Measurements from ENCODE around the gene C11orf86. TPM values are rescaled to one million over a fixed set of nuclear protein-coding genes. Genes with fewer than 3 reads are reported as not detected.

C11orf86 gene
- total RNA-seq, 1 experiment from 2014 or later: 0.25 TPM

DNA sequence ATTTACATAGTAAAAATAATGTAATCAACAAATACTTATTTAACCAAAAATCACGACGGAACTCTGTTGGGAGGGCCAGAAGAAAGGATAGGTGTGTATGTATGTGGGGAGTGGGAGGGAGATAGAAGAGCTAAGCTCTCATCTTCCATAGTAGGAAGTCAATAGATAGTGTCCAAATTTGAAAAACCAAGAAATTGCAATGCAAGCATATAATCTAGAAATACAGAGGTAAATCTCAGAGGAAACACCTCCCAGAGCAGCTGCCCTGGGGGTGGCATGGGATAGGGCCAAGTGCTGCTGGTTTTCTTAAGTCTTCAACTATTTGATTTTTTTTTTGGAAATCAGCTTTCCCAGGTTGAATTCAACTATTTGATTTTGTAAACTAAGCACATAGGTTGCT is 16.9 kb downstream of the C11orf86 start:
- Histone ChIP-seq H3K4me2 (ENCODE audit: low read length) (no peak overlapping the region), H3K4me1 (ENCODE audit: control insufficient read depth in 1 of 2, insufficient read depth in 2 of 2, low read length in 2 of 2) (peaks cover 11 to 13% of the 10 kb centered on the region in 2 experiments; a peak in 3 of 4 replicates), H3K27ac (ENCODE audit: low read depth, low read length) (no peak overlapping the region), H3K4me3 (replicated peaks in 1 of 2; ENCODE audit: low read depth in 1 of 2, low read length in 2 of 2) (no peak overlapping the region), H3K9me2 (ENCODE audit: insufficient read depth) (no peaks in the 10 kb centered on the region), H4K20me1 (ENCODE audit: insufficient read depth) (no peaks in the 10 kb centered on the region), H3K79me2 (ENCODE audit: insufficient read depth, low read length) (no peaks in the 10 kb centered on the region), H3K36me3 (ENCODE audit: control insufficient read depth in 1 of 2, insufficient read depth in 2 of 2, low read length in 2 of 2) (no peaks in the 10 kb centered on the region), H3K9me3 (ENCODE audit: control insufficient read depth in 1 of 2, insufficient read depth in 1 of 2, low read depth in 1 of 2, low read length in 2 of 2) (no peaks in the 10 kb centered on the region), H2AFZ (ENCODE audit: low read depth, low read length, poor library complexity, severe bottlenecking) (no peak overlapping the region), H3K27me3 (ENCODE audit: insufficient read depth, low read length) (no peaks in the 10 kb centered on the region), H3K9ac (ENCODE audit: low read length) (no peak overlapping the region)
- no peak for ATAC-seq
- intact Hi-C loops (cut with micrococcal nuclease): no loop called here
- no TSS peak for BruUV-seq (replicated peaks)
- ChIA-PET RAD21 (ENCODE audit: low non-redundant PET in 1 of 2, low total read pairs in 2 of 2, uncharacterized antibody in 2 of 2, unreplicated experiment in 2 of 2) (no interaction called here), CTCF (interaction anchor here (1.2 kb wide), 1 partner anchor 30 kb away, joined by 5 read pairs; no protein-coding TSS in a partner anchor), POLR2A (no interaction called here)
- no peak for TF ChIP-seq TCF7L2 (IDR thresholded peaks at IDR 0.05; ENCODE audit: borderline replicate concordance, extremely low read depth, insufficient read depth, insufficient read length)
- no peak for DNase-seq (ENCODE audit: low read depth, low spot score)

DNA sequence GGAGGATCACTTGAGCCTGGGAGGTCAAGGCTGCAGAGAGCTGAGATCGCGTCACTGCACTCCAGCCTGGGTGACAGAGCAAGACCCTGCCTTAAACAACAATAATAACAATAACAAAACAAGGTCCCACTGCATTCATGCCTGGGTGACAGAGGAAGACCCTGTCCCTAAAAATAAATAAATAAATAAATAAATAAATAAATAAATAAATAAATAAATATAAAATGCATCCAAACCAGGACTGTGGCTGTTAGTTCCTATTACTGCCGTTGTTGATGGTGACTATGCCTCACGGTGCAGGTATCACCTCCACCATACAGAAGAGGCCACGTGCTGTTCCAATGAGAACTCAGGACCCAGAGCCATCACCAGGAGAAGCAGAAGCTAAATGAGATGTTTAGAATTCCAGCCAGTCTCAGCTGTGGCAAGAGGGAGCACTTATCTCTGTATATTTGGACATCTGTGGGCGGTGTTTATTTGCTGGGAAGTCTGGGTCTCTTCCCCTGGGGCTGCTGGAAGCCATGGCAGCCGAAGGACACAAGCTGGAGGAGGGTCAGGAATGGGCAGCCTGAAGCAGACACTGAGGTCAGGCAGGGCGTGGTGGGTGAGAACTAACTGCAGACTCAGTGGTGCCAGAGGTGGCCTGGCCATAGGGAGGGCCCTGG is 21.6 kb downstream of the C11orf86 start:
- no peak for DNase-seq (ENCODE audit: low read depth, low spot score)
- Histone ChIP-seq H3K4me2 (ENCODE audit: low read length) (no peak overlapping the region), H3K79me2 (ENCODE audit: insufficient read depth, low read length) (no peaks in the 10 kb centered on the region), H3K27ac (ENCODE audit: low read depth, low read length) (no peak overlapping the region), H2AFZ (ENCODE audit: low read depth, low read length, poor library complexity, severe bottlenecking) (no peak overlapping the region), H3K9me3 (ENCODE audit: control insufficient read depth in 1 of 2, insufficient read depth in 1 of 2, low read depth in 1 of 2, low read length in 2 of 2) (no peaks in the 10 kb centered on the region), H3K27me3 (ENCODE audit: insufficient read depth, low read length) (no peaks in the 10 kb centered on the region), H3K9me2 (ENCODE audit: insufficient read depth) (no peaks in the 10 kb centered on the region), H3K4me1 (ENCODE audit: control insufficient read depth in 1 of 2, insufficient read depth in 2 of 2, low read length in 2 of 2) (peaks cover 3 to 4% of the 10 kb centered on the region in 2 experiments; a peak in 2 of 4 replicates), H3K4me3 (replicated peaks in 1 of 2; ENCODE audit: low read depth in 1 of 2, low read length in 2 of 2) (no peak overlapping the region), H4K20me1 (ENCODE audit: insufficient read depth) (no peaks in the 10 kb centered on the region), H3K9ac (ENCODE audit: low read length) (no peak overlapping the region), H3K36me3 (ENCODE audit: control insufficient read depth in 1 of 2, insufficient read depth in 2 of 2, low read length in 2 of 2) (no peaks in the 10 kb centered on the region)
- CTCF ChIA-PET: interaction anchor here (1.4 kb wide), 1 partner anchor 25 kb away, joined by 4 read pairs; no protein-coding TSS in a partner anchor
- POLR2A ChIA-PET: no interaction called here
- no TSS peak for BruUV-seq (replicated peaks)
- no peak for ATAC-seq
- RAD21 ChIA-PET (ENCODE audit: low non-redundant PET in 1 of 2, low total read pairs in 2 of 2, uncharacterized antibody in 2 of 2, unreplicated experiment in 2 of 2): interaction anchor here in 1 of 2 experiments (1.1 kb wide), 1 partner anchor 25 kb away, joined by 5 read pairs; no protein-coding TSS in a partner anchor
- TF ChIP-seq, protein P1, sequence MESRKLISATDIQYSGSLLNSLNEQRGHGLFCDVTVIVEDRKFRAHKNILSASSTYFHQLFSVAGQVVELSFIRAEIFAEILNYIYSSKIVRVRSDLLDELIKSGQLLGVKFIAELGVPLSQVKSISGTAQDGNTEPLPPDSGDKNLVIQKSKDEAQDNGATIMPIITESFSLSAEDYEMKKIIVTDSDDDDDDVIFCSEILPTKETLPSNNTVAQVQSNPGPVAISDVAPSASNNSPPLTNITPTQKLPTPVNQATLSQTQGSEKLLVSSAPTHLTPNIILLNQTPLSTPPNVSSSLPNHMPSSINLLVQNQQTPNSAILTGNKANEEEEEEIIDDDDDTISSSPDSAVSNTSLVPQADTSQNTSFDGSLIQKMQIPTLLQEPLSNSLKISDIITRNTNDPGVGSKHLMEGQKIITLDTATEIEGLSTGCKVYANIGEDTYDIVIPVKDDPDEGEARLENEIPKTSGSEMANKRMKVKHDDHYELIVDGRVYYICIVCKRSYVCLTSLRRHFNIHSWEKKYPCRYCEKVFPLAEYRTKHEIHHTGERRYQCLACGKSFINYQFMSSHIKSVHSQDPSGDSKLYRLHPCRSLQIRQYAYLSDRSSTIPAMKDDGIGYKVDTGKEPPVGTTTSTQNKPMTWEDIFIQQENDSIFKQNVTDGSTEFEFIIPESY (IDR thresholded peaks at IDR 0.05; ENCODE audit: extremely low read depth, insufficient replicate concordance, low read length): no peak
- TF ChIP-seq, protein P2, sequence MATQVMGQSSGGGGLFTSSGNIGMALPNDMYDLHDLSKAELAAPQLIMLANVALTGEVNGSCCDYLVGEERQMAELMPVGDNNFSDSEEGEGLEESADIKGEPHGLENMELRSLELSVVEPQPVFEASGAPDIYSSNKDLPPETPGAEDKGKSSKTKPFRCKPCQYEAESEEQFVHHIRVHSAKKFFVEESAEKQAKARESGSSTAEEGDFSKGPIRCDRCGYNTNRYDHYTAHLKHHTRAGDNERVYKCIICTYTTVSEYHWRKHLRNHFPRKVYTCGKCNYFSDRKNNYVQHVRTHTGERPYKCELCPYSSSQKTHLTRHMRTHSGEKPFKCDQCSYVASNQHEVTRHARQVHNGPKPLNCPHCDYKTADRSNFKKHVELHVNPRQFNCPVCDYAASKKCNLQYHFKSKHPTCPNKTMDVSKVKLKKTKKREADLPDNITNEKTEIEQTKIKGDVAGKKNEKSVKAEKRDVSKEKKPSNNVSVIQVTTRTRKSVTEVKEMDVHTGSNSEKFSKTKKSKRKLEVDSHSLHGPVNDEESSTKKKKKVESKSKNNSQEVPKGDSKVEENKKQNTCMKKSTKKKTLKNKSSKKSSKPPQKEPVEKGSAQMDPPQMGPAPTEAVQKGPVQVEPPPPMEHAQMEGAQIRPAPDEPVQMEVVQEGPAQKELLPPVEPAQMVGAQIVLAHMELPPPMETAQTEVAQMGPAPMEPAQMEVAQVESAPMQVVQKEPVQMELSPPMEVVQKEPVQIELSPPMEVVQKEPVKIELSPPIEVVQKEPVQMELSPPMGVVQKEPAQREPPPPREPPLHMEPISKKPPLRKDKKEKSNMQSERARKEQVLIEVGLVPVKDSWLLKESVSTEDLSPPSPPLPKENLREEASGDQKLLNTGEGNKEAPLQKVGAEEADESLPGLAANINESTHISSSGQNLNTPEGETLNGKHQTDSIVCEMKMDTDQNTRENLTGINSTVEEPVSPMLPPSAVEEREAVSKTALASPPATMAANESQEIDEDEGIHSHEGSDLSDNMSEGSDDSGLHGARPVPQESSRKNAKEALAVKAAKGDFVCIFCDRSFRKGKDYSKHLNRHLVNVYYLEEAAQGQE (IDR thresholded peaks at IDR 0.05; ENCODE audit: low read depth): no peak
- TF ChIP-seq ELF1 (IDR thresholded peaks at IDR 0.05; ENCODE audit: borderline replicate concordance, low read depth) (no peak), TCF7L2 (IDR thresholded peaks at IDR 0.05; ENCODE audit: borderline replicate concordance, extremely low read depth, insufficient read depth, insufficient read length) (no peak)
- intact Hi-C loops (cut with micrococcal nuclease): no loop called here
